OCI-M2 (cell line): Measurements from ENCODE around the gene ACP4.
"Not testable (repeated sequence)": the region's sequence is repeated elsewhere in the genome, so short reads cannot be mapped to it uniquely, and the experiment has no call there.

ENCODE experiments used
- DNase-seq: peaks from one replicate; lab custom pipeline; 2025; ENCODE audit not compliant: unreplicated experiment; lab: John Stamatoyannopoulos, UW

Gene ACP4, protein sequence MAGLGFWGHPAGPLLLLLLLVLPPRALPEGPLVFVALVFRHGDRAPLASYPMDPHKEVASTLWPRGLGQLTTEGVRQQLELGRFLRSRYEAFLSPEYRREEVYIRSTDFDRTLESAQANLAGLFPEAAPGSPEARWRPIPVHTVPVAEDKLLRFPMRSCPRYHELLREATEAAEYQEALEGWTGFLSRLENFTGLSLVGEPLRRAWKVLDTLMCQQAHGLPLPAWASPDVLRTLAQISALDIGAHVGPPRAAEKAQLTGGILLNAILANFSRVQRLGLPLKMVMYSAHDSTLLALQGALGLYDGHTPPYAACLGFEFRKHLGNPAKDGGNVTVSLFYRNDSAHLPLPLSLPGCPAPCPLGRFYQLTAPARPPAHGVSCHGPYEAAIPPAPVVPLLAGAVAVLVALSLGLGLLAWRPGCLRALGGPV

DNA sequence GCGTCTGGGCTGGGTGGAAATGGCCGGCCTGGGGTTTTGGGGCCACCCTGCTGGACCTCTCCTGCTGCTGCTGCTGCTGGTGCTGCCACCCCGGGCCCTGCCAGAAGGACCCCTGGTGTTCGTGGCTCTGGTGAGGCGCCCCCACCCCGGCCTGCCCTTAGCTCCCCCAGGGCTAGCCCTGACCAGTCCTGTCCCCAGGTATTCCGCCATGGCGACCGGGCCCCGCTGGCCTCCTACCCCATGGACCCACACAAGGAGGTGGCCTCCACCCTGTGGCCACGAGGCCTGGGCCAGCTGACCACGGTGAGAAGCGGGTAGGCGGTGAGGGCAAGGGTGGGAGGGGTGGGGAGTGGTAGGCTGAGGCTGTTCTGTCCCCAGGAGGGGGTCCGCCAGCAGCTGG, at the start of gene ACP4:
TSS of gene ACP4 (plus strand) at position 20 of the 400 bp plus-strand sequence. CDS start at position 20, 0 bp downstream.
- DNase-seq: no peak

DNA sequence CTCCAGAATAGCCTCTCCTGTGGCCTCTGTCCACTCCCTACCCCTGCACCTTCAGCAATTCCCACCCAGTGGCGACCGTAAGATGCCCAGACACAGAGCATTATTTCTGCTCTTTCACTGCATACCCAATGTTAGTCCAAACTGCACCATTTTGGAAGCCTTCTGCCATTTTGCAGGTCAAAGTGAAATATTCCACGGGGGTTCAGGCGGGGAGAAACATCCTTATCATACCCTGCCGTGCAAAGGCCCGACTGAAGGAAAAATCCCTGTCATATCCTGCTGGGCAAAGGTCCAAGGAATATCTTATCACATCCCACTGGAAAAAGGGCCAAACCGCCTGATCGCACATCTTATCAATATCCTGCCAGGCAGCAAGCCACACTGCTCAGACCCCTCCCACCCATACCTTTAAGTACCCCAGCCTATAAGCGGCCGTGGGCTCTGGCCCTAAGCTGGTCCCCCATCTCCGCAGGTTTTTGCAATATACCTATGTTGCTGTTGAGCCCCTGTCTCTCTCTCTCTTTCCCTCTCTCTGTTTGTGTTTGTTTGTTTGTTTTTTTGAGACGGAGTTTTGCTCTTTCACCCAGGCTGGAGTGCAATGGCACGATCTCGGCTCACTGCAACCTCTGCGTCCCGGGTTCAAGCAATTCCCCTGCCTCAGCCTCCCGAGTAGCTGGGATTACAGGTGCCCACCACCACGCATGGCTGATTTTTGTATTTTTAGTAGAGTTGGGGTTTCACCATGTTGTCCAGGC, 48.9 kb upstream of the ACP4 start:
- DNase-seq: peak; percentile 76

DNA sequence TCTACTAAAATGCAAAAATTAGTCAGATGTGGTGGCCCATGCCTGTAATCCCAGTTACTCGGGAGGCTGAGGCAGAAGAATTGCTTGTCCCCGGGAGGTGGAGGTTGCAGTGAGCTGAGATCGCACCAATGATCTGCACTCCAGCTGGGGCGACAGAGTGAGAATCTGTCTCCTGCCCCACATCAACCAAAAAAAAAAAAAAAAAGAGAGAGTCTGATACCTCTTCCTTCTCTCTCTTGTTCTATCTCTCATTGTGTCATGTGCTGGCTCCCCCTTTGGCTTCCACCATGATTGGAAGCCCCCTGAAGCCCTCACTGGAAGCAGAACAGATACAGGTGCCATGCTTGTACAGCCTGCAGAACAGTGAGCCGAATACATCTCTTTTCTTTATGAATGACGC, 46.7 kb upstream of the ACP4 start:
- DNase-seq: no peak

DNA sequence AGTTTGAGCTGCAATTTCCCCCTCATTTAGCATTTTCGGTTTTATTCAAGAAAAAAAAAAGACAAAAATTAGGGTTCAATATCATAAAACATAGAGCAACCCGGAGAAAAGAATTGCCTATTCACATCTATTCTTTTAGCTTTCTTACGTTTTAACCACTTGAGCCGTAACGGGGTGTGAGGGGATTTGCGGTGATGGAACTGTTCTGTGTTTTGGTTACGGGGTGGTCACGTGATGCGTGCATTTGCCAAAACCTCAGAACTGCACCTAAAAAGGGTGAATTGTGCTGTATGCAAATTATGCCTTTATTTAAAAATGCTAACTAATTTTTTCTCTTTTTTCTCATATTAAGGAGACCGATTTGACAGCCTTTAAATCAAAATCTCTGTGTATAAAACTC, 45.0 kb upstream of the ACP4 start:
- DNase-seq: no peak

DNA sequence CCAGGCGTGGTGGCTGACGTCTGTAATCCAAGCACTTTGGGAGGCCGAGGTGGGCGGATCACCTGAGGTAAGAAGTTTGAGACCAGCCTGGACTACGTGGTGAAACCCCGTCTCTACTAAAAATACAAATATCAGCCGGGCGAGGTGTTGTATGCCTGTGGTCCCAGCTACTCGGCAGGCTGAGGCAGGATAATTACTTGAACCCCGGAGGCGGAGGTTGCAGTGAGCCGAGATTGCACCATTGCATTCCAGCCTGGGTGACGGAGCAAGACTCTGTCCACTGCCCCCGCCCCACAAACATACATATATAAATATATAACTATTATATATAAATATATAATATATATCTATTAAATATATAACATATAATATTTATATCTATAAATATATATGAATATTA, 43.1 kb upstream of the ACP4 start:
- DNase-seq: not testable (repeated sequence)

DNA sequence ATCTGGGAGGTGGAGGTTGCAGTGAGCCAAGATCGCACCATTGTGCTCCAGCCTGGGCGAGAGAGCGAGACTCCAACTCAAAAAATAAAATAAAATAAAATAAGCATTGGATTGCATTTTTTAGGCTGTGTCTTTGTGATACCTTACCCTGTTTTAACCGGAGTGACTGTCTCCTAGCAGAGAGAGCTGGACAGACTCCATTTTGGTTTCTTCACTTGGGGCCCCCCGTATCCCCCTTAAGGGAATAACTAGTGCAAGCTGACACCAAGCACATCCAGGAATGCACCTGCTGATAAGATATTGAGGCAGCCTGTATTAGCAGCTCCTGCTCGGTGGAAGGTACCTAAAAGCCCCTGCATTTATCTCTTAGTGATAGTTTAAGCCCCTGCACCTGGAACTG, 40.7 kb upstream of the ACP4 start:
- DNase-seq: no peak

DNA sequence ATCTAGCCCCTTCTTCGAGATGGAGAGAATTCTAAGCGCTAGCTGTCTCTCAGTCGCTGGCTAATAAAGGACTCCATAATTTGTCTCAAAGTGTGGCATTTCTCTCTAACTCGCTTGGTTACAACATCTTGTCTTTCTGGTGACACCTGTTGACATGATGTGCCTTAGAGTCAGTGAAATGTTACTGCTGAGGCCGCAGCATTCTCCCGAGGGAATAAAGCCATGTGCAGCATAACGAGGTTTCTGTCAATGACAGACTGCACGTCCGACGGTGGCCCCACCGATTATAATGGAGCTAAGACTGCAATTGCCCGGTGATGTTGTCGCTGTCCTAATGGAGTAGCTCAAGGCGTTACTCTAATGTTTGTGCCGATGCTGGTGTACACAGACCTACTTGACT, 40.2 kb upstream of the ACP4 start:
- no peak for DNase-seq

DNA sequence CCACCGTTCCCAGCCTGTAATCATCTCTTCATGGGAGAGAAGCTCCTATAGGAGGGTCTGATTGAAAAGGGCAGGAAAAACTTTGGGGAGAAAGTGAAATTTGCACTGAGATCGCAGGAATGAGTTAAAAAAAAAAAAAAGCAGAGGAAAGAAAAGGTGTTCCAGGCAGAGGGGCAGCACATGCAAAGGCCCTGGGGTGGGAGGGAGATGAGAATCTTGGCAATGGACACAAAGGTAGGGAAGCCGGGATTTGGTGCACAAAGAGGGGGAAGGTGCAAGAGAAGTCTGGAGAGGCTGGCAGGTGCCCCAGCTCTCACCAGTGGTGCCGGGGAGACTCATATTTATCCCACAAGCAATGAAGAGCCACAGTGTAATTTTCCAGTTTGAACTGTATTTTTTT, 36.3 kb upstream of the ACP4 start:
- no peak for DNase-seq

DNA sequence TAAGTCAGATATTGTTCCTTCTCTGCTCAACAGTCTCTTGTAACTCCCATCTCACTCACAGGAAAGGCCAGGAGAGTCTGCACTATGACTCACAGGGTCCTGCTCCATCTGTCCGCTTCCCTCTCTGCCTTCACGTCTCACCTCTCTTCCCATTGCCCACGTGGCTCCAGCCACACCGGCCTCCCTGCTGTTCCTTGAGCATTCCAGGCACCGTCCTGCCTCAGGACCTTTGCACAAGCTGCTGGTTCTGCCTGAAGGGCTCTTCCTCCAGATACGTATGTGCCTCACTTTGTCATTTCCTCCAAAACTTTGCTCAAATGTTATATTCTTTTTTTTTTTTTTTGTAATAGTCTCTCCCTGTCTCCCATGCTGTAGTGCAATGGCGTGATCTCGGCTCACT, 34.0 kb upstream of the ACP4 start:
- not testable (repeated sequence) for DNase-seq

DNA sequence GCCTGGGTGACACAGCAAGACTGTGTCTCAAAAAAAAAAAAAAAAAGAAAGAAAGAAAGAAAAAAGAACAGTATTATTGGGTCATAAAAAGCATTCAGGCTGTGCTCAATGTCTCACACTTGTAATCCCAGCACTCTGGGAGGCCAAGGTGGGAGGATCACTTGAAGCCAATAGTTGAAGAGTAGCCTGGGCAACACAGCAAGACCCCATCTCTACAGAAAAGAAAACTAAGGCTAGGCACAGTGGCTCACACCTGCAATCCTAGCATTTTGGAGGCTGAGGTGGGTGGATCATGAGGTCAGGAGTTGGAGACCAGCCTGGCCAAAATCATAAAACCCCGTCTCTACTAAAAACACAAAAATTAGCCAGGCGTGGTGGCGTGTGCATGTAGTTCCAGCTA, 32.6 kb upstream of the ACP4 start:
- not testable (repeated sequence) for DNase-seq

DNA sequence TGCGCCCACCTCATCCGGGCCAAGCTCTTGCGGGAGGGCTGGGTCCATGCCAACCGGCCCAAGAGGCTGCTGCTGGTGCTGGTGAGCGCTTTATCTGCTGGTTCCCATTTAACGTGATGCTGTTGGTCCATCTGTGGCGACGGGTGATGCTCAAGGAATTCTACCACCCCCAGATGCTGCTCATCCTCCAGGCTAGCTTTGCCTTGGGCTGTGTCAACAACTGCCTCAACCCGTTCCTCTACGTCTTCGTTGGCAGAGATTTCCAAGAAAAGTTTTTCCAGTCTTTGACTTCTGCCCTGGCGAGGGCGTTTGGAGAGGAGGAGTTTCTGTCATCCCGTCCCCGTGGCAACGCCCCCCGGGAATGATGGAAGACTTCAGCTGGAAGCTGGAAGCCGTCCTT, 31.1 kb upstream of the ACP4 start:
- DNase-seq: not testable (repeated sequence)

DNA sequence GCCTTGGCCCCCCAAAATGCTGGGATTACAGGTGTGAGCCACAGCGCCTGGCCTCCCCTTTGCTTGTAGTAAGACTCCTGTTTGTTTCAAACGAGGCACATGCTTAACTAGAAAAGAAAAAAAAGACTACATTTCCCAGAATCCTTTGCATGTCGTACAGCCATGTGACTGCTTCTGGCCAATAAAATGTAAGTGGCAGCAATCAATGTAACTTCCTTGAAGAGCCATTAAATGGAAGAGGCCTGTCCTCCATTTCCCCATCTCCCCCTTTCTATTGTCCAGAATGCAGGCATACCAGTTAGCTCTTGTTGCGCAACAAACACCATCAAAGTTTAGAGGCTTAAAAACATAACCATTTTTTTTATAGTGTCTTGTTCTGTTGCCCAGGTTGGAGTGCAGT, 30.3 kb upstream of the ACP4 start:
- no peak for DNase-seq

DNA sequence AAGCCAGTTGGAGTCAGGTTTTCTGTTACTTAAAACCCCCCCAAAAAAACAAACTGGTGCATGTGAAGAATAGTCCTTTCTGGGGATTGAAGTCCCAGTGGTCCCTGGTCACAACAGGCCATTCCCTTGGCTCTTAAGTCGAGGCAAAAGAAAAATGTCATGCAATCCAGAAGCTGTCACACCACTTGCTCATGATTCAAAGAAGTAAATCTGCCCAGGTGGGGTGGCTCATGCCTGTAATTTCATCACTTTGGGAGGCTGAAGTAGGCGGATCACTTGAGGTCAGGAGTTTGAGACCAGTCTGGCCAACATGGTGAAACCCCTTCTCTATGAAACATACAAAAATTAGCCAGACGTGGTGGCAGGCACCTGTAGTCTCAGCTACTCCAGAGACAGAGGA, 28.7 kb upstream of the ACP4 start:
- DNase-seq: not testable (repeated sequence)

DNA sequence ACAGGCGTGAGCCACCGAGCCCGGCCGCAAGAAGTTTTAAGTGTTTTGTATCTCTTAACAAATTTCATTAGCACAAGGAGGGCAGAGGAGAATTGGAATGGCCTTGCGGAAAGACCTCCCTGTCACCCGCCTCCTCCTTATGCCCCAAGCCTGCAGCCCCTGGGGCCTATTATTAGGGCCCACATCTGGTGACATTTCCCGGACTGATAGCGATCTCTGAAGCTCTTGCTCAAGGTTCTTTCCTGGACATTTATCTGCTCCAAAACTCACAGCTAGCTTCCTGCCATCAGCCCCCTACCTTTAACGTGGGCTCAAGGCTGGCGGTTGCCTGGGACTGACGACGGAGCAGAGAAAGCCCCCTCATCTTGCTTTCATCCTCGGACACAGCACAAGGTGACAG, 26.7 kb upstream of the ACP4 start:
- DNase-seq: not testable (repeated sequence)

DNA sequence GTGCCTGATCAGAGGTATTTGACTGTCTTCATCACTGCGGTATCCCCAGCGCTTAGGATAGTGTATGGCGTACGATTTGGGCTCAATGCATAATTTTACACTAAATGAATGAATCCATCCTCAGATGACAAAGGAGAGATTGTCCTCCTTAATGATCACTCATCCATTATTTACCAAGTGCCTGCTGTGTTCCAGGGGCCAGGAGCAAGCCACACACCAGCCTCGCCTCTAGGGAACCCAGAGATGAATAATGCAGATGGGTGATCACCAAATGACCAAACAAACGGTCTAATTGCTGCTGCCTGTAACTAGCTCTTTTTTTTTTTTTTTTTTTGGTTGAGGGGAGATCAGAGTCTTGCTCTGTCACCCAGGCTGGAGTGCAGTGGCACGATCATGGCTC, 25.8 kb upstream of the ACP4 start:
- DNase-seq: no peak

DNA sequence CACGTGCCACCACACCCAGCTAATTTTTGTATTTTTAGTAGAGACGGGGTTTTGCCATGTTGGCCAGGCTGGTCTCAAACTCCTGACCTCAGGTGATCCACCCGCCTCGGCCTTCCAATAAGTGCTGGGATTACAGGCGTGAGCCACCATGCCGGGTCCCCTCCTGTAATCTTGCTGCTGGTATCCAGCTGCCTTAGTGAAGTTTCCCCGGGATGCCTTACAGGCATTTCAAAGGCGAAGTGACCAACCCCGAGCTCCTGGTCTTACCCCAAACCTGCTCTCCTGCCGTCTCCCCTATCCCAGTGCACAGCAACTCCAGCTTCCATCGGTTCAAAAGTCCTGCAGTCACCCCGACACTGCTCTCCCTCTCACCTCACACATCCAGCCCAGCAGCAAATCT, 23.5 kb upstream of the ACP4 start:
- DNase-seq: not testable (repeated sequence)

DNA sequence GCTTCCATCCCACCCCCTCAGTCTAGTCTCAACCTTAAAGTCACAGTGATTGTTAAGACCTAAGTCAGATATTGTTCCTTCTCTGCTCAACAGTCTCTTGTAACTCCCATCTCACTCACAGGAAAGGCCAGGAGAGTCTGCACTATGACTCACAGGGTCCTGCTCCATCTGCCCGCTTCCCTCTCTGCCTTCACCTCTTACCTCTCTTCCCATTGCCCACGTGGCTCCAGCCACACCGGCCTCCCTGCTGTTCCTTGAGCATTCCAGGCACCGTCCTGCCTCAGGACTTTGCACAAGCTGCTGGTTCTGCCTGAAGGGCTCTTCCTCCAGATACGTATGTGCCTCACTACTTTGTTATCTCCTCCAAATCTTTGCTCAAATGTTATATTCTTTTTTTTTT, 23.0 kb upstream of the ACP4 start:
- DNase-seq: not testable (repeated sequence)

DNA sequence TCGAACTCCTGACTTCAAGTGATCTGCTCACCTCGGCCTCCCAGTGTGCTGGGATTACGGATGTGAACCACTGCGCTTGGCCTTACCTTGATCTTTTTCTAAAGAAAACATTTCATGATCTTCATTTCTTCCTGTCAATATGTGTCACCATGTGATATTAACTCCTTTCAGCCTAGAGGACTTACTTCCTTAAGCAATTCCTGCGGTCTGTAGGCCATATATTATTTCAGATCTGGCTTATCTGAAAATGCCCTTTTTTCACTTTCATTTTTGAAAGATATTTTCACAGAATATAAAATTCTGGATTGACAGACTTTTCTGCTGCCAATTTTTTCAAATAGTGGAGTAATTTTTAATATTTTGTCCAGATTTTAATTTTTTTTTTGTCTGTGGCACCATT, 21.9 kb upstream of the ACP4 start:
- no peak for DNase-seq

DNA sequence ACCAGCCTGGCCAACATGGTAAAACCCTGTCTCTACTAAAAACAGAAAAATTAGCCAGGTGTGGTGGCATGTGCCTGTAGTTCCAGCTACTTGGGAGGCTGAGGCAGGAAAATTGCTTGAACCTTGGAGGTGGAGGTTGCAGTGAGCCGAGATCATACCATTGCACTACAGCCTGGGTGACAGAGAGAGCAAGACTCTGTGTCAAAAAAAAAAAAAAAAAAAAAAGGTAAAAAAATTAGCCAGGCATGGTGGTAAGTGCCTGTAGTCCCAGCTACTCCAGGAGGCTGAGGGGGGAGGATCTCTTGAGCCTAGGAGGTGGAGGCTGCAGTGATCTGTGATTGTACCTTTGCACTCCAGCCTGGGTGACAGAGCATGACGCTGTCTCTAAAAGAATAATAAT, 20.1 kb upstream of the ACP4 start, which contains the start of gene GPR32:
TSS of gene GPR32 (plus strand) at position 301 of the 400 bp plus-strand sequence. CDS start 137 bp downstream, outside the sequence.
- DNase-seq: not testable (repeated sequence)

DNA sequence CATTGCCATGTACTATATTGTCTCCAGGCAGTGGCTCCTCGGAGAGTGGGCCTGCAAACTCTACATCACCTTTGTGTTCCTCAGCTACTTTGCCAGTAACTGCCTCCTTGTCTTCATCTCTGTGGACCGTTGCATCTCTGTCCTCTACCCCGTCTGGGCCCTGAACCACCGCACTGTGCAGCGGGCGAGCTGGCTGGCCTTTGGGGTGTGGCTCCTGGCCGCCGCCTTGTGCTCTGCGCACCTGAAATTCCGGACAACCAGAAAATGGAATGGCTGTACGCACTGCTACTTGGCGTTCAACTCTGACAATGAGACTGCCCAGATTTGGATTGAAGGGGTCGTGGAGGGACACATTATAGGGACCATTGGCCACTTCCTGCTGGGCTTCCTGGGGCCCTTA, 19.3 kb upstream of the ACP4 start:
- DNase-seq: no peak

DNA sequence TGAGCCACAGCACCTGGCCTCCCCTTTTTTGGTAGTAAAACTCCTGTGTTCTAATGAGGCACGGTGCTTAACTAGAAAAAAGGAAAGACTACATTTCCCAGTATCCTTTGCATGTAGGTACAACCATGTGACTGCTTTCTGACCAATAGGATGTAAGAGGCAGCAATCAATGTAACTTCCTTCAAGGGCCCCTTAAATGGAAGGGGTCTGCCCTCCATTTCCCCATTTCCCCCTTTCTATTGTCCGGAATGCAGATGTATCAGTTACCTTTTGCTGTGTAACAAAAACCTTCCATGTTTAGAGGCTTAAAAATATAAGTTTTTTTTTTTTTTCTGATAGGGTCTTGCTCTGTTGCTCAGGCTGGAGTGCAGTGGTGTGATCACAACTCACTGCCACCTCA, 17.7 kb upstream of the ACP4 start:
- DNase-seq: no peak

DNA sequence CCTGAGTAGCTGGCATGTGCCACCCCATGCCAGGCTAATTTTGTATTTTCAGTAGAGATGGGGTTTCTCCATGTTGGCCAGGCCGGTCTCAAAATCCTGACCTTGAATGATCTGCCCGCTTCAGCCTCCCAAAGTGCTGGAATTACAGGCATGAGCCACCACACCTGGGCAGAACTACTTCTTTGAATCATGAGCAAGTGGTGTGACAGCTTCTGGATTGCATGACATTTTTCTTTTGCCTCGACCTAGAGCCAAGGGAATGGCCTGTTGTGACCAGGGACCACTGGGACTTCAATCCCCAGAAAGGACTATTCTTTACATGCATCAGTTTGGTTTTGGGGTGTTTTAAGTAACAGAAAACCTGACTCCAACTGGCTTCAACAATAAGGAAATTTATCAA, 17.3 kb upstream of the ACP4 start:
- not testable (repeated sequence) for DNase-seq
